Mesothelial cell of epicardium (in vitro differentiated cells): ENCODE results near the gene MIGA2. TPM values are rescaled to one million over a fixed set of nuclear protein-coding genes. Genes with fewer than 3 reads are reported as not detected.
"Not testable (repeated sequence)": the region's sequence is repeated elsewhere in the genome, so short reads cannot be mapped to it uniquely, and the experiment has no call there.

Experiments
- DNase-seq, 2 experiments: peaks; one replicate each; pipeline ENCODE4 v3.0.0; 2021; ENCODE audit warnings: low spot score in 2 of 2; ENCODE audit not compliant: unreplicated experiment in 2 of 2
- H3K27ac Mint-ChIP-seq: 2 replicates; pipeline ENCODE4 v1.8.0; 2021; ENCODE audit warnings: mixed read lengths
- H3K27me3 Mint-ChIP-seq: 2 replicates; pipeline ENCODE4 v1.8.0; 2021; ENCODE audit warnings: low read depth, mixed read lengths
- H3K36me3 Mint-ChIP-seq: 2 replicates; pipeline ENCODE4 v1.8.0; 2021; ENCODE audit warnings: mixed read lengths
- H3K4me1 Mint-ChIP-seq: 2 replicates; pipeline ENCODE4 v1.8.0; 2021; ENCODE audit warnings: mixed read lengths
- H3K4me3 Mint-ChIP-seq: 2 replicates; pipeline ENCODE4 v1.8.0; 2021; ENCODE audit warnings: mild to moderate bottlenecking, moderate library complexity, mixed read lengths
- H3K9me3 Mint-ChIP-seq: 2 replicates; pipeline ENCODE4 v1.8.0; 2021; ENCODE audit warnings: mixed read lengths
- CTCF ChIP-seq: fragments of 200-600 bp; sonication (generic); IDR thresholded peaks from one replicate; pipeline ENCODE4 v1.5.0; 2021; ENCODE audit warnings: antibody characterized with exemption; ENCODE audit not compliant: unreplicated experiment
- total RNA-seq: library from RNA; stranded (reverse); gene quantifications from 3 replicates; pipeline ENCODE4 v1.2.1, GENCODE V29; 2021

Gene MIGA2
- total RNA-seq, 1 donor from 2014 or later, result 37.9 TPM

- H3K27me3 Mint-ChIP-seq, result no peaks in the 10 kb centered on the region
- peaks cover 3% of the 10 kb centered on the region for H3K36me3 Mint-ChIP-seq
- DNase-seq, result peak in 1 of 2 experiments; percentile 56
- TF ChIP-seq CTCF, result no peak
- no peaks in the 10 kb centered on the region for H3K9me3 Mint-ChIP-seq
- peaks cover 35% of the 10 kb centered on the region for H3K4me1 Mint-ChIP-seq
- H3K4me3 Mint-ChIP-seq, result peak overlapping the region; percentile 97
- peak overlapping the region; percentile 97 for H3K27ac Mint-ChIP-seq
Observed at GRCh38 chr9:129111528-129112151, 75.2 kb downstream of the MIGA2 start.

DNA sequence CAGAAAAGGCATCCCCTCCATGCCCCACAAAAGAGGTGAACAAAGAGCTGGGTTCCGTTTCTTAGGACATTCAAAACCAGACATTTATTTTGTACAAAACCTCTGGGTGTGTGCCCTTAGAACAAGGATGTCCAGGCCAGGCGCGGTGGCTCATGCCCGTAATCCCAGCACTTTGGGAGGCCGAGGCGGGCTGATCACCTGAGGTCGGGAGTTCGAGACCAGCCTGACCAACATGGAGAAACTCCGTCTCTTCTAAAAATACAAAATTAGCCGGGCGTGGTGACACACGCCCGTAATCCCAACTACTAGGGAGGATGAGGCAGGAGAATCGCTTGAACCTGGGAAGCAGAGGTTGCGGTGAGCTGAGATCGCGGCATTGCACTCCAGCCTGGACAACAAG, 76.1 kb downstream of the MIGA2 start:
- H3K9me3 Mint-ChIP-seq, H3K36me3 Mint-ChIP-seq, H3K27me3 Mint-ChIP-seq, DNase-seq: not testable (repeated sequence)
- peak overlapping the region; percentile 95 for H3K27ac Mint-ChIP-seq
- H3K4me1 Mint-ChIP-seq, result peaks cover 35% of the 10 kb centered on the region
- peak overlapping the region; percentile 97 for H3K4me3 Mint-ChIP-seq

DNA sequence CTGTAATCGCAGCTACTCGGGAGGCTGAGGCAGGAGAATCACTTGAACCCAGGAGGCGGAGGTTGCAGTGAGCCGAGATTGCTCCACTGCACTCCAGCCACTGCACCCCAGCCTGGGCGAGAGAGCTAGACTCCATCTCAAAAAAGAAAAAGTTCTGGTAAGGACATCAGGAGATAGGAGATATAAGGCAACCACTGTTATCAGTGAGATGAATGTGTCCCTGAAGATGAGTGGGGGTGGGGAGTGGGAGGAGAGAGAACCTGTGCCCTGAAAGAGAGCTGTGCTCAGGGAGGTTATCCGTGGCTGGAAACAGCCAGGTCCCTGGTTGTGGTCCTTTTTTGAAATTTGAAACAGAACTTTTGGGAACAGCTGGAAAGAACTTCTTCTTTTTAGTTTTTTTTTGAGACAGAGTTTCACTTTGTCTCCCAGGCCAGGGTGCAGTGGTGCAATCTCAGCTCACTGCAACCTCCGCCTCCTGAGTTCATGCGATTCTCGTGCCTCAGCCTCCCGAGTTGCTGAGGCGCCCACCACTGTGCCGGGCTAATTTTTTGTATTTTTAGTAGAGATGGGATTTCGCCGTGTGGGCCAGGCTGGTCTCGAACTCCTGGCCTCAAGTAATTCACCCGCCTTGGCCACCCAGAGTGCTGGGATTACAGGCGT, 77.3 kb downstream of the MIGA2 start:
- DNase-seq, result no peak
- Mint-ChIP-seq H3K36me3 (no peaks in the 10 kb centered on the region), H3K4me1 (peaks cover 30% of the 10 kb centered on the region), H3K27me3 (no peaks in the 10 kb centered on the region), H3K9me3 (no peaks in the 10 kb centered on the region), H3K27ac (no peak overlapping the region), H3K4me3 (no peak overlapping the region)
- no peak for TF ChIP-seq CTCF

- TF ChIP-seq CTCF, result no peak
- H3K4me1 Mint-ChIP-seq, result peaks cover 11% of the 10 kb centered on the region
- H3K36me3 Mint-ChIP-seq, result peaks cover 18% of the 10 kb centered on the region
- H3K9me3 Mint-ChIP-seq, result no peaks in the 10 kb centered on the region
- H3K27ac Mint-ChIP-seq, result no peak overlapping the region
- no peaks in the 10 kb centered on the region for H3K27me3 Mint-ChIP-seq
- H3K4me3 Mint-ChIP-seq, result no peak overlapping the region
- no peak for DNase-seq
Observed at GRCh38 chr9:129118799-129119198, 82.4 kb downstream of the MIGA2 start.

DNA sequence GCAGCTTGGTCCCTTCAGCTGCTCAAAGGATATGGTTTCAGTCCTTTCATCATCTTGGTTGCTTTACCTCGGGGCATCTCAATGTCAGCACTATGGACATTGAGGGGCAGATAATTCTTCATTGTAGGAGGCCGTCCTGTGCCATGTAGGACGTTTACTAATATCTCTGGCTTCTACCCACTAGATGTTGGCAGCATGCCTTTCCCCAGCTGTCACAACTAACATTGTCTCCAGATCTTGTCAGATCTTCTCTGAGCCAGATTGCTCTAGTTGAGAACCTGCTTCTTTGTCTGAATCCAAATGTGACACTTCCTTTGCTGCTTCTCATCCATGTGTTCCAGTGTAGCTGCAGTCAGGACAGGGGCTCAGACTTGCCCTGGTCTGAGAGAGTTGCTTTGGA, 85.1 kb downstream of the MIGA2 start:
- no peak for DNase-seq

More for the DNA sequence above, 85.1 kb downstream of the MIGA2 start:
- TF ChIP-seq CTCF, result no peak
- Mint-ChIP-seq H3K4me3 (no peak overlapping the region), H3K36me3 (peaks cover 25% of the 10 kb centered on the region), H3K9me3 (no peaks in the 10 kb centered on the region), H3K27ac (no peak overlapping the region), H3K27me3 (no peaks in the 10 kb centered on the region), H3K4me1 (no peaks in the 10 kb centered on the region)

Other genes starting within 250 kb of the MIGA2 start
- 34.9 to 37.8 TPM (median 35.4 TPM) in 3 replicates for gene TBC1D13, start 249.4 kb upstream of the MIGA2 start, total RNA-seq
- gene ENDOG, start 218.1 kb upstream of the MIGA2 start, total RNA-seq, result 9.8 to 10.4 TPM (median 10.1 TPM) in 3 replicates
- gene SPOUT1, start 206.8 kb upstream of the MIGA2 start, total RNA-seq, result 34.6 to 44.8 TPM (median 38.1 TPM) in 3 replicates
- gene KYAT1, start 154.7 kb upstream of the MIGA2 start, total RNA-seq, result 6.6 to 9.2 TPM (median 8.0 TPM) in 3 replicates
- 33.9 to 35.9 TPM (median 34.6 TPM) in 3 replicates for gene LRRC8A, start 154.5 kb upstream of the MIGA2 start, total RNA-seq
- gene PHYHD1, start 115.6 kb upstream of the MIGA2 start, total RNA-seq, result 22.2 to 25.4 TPM (median 24.3 TPM) in 3 replicates
- 16.7 to 17.0 TPM (median 16.9 TPM) in 3 replicates for gene DOLK, start 89.0 kb upstream of the MIGA2 start, total RNA-seq
- 49.5 to 56.6 TPM (median 51.7 TPM) in 3 replicates for gene NUP188, start 88.9 kb upstream of the MIGA2 start, total RNA-seq
- gene SH3GLB2, start 8.3 kb upstream of the MIGA2 start, total RNA-seq, result 173 to 174 TPM (median 174 TPM) in 3 replicates
- gene DOLPP1, start 44.5 kb downstream of the MIGA2 start, total RNA-seq, result 16.9 to 21.5 TPM (median 20.0 TPM) in 3 replicates
- 26.4 to 27.6 TPM (median 26.4 TPM) in 3 replicates for gene CRAT, start 74.2 kb downstream of the MIGA2 start, total RNA-seq
- 157 to 164 TPM (median 160 TPM) in 3 replicates for gene PTPA, start 74.8 kb downstream of the MIGA2 start, total RNA-seq
- 31.3 to 34.7 TPM (median 31.9 TPM) in 3 replicates for gene IER5L, start 141.6 kb downstream of the MIGA2 start, total RNA-seq